Choroid plexus epithelial cell (primary cell): Measurements from ENCODE around the gene MT1F.

ENCODE experiments used
- DNase-seq: peaks from one replicate; pipeline ENCODE4 v3.0.0-alpha.2; 2010; ENCODE audit warnings: low read depth
- H3K4me3 ChIP-seq: 2 replicates; pipeline ENCODE4 v1.5.1; 2011; ENCODE audit warnings: low read depth, mild to moderate bottlenecking, control low read depth, low read length, moderate library complexity
- TF ChIP-seq, protein P1 (sequence below): conservative IDR thresholded peaks from 2 replicates; pipeline ENCODE4 v1.5.1; 2011; ENCODE audit warnings: low read depth, mild to moderate bottlenecking, control low read depth, inconsistent platforms, low read length, moderate library complexity

The MT1F gene

DNA sequence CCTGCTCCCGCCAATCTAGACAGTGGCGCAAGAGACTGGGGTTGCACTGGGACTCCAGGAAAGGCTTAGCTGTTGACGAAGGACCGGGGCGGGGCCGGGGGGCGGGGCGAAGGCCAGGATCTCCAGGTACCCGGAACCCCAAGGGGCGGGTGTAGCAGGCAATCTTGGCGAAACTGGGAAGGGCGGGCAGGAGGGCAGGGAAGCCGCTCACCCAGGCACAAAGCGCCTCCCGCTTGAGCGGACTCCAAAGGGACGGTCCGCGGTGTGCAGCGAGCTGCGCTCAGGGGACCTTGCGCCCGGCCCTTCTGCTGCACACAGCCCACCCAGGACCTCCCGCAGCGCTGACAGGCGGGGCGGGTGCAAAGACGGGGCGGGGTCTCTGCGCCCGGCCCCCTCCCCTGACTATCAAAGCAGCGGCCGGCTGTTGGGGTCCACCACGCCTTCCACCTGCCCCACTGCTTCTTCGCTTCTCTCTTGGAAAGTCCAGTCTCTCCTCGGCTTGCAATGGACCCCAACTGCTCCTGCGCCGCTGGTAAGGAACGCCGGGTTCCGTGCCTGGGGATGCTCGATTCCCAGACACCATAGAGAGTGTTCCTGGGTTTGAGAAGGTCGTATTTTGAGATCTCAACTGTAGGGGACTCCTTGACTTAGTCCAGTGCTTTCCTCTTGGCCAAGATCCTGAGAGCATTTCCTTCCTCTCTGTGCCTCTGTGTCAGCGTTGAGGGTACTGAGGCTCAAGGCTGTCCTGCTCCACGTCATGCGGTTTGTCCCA, at the start of gene MT1F:
TSS of gene MT1F (plus strand) at position 405 of the 772 bp plus-strand sequence. CDS start at position 505, 100 bp downstream.
- peak within 1 kb of the TSS; percentile 58 for H3K4me3 ChIP-seq
- TF ChIP-seq, protein P1, sequence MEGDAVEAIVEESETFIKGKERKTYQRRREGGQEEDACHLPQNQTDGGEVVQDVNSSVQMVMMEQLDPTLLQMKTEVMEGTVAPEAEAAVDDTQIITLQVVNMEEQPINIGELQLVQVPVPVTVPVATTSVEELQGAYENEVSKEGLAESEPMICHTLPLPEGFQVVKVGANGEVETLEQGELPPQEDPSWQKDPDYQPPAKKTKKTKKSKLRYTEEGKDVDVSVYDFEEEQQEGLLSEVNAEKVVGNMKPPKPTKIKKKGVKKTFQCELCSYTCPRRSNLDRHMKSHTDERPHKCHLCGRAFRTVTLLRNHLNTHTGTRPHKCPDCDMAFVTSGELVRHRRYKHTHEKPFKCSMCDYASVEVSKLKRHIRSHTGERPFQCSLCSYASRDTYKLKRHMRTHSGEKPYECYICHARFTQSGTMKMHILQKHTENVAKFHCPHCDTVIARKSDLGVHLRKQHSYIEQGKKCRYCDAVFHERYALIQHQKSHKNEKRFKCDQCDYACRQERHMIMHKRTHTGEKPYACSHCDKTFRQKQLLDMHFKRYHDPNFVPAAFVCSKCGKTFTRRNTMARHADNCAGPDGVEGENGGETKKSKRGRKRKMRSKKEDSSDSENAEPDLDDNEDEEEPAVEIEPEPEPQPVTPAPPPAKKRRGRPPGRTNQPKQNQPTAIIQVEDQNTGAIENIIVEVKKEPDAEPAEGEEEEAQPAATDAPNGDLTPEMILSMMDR = no peak
- DNase-seq = peak; percentile 25

DNA sequence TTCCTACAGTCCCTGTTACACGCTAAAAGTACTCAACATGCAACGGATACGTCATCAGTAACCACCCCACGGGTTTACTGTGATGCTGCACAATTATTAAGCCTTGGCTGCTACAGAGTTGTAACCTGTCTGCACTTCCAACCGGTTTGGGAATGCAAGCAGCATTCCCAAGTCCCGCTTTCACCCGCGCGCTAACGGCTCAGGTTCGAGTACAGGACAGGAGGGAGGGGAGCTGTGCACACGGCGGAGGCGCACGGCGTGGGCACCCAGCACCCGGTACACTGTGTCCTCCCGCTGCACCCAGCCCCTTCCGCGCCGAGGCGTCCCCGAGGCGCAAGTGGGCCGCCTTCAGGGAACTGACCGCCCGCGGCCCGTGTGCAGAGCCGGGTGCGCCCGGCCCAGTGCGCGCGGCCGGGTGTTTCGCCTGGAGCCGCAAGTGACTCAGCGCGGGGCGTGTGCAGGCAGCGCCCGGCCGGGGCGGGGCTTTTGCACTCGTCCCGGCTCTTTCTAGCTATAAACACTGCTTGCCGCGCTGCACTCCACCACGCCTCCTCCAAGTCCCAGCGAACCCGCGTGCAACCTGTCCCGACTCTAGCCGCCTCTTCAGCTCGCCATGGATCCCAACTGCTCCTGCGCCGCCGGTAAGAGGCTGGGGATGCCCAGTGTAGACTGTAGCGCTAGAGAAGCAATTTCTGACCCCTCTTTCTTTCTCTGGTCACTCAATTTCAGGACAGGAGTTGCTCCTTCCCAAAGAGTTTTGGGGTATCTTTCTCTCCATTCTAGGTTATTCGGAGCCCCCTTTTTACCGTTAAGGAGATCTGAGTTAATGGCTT, 49.5 kb upstream of the MT1F start, which contains the start of gene MT2A:
TSS of gene MT2A (plus strand) at position 542 of the 833 bp plus-strand sequence. CDS start at position 614, 72 bp downstream.
- DNase-seq = peak; percentile 99
- TF ChIP-seq, protein P1 = no peak
- H3K4me3 ChIP-seq = peak within 1 kb of the TSS; percentile 87

DNA sequence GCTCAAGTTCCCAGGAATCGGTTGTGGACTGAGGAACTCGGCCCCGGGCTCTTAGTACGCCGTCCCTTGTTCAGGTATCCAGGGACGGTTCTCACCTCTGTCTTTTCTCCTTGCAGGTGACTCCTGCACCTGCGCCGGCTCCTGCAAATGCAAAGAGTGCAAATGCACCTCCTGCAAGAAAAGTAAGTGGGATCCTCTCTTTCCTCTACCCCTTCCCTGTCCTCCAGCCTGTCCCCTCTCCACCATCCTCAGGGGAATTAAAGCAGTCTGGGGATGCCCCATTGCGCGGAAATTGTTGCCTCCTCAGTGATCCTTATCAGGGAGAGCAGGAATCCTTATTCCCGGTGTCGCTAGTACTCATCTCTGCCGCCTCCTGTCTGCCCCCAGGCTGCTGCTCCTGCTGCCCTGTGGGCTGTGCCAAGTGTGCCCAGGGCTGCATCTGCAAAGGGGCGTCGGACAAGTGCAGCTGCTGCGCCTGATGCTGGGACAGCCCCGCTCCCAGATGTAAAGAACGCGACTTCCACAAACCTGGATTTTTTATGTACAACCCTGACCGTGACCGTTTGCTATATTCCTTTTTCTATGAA, 48.8 kb upstream of the MT1F start:
- H3K4me3 ChIP-seq = peak overlapping the region; percentile 87
- TF ChIP-seq, protein P1 = peak; percentile 0
- no peak for DNase-seq

DNA sequence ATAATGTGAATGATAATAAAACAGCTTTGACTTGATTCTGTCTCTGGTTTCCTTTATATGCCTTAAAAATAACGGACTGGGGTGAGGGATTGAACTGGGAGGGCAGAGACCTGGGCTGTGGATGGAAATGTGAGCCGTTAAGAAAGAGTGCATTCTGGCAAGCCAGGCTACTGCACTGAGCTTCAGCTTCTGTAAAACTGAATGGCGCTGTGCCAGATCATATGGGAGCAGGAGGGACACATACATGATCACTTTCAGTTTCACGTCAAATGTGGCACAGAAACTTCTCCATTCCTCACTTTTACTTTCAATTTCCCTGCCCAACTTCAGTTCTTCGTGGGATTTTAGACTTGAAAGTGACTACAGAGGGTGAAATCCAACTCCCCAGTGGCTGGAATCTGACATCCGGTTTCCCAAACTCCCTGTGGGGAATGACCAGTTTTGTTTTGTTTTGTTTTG, 48.3 kb upstream of the MT1F start:
- TF ChIP-seq, protein P1 = no peak

DNA sequence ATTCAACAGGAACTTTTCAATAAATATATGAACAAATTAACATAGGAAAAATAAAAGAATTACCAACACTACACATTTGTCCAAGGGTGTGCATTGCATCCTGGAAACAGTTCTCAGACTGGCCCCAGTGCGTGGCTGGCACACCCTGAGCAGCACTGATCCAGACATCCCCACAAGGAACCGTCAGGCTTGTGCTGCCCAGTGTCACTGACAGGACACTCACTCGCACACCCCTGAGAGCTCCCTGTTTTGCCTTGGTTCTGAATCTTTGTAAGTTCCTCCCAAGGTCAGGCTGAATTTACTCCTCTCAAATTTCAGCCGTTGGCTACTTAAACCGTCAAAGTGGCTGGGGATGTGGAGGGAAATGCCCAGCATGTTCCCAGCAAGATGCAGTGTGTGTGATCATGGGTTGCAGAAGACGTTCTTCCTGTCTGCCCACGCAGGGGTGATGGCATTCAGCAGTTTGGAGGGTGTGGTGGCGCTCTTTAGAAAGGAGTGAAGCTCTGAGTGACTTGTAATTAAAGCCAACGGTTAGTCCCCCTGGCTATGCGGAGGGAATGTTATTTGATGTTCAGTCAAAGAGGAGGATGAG, 47.6 kb upstream of the MT1F start:
- DNase-seq = peak; percentile 96
- TF ChIP-seq, protein P1 = peak; percentile 19
- H3K4me3 ChIP-seq = peak overlapping the region; percentile 87

More for the DNA sequence above, 48.3 kb upstream of the MT1F start:
- DNase-seq = peak; percentile 94
- H3K4me3 ChIP-seq = peak overlapping the region; percentile 87

DNA sequence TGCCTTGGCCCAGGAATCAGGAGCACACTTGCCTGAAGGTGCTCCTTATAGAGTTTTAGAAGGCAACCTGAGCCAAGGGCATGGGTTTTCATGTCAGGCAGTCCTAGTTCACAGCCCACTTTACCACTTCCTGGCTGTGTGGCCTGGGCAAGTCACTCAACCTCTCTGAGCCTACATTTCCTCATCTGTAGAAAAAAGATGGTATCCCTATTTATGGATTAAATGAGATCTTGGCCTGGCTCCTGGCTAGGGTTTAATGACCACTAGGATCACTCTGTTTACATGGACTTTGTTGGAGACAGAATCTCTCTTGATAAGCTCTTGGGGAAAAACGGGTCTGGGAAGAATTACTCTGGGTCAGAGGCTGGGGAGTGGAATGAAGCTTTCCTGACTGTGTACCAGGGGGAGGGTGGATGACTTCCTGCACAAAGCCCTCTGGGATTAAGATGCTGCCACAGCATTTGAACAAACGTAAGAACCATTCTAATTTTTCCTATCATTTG, 47.1 kb upstream of the MT1F start:
- peak; percentile 63 for DNase-seq
- TF ChIP-seq, protein P1 = no peak
- H3K4me3 ChIP-seq = peak overlapping the region; percentile 87
